K562 (cell line): Measurements from ENCODE around the gene ATG7. TPM values are rescaled to one million over a fixed set of nuclear protein-coding genes. Genes with fewer than 3 reads are reported as not detected.
A peak's percentile ranks its signal among the peaks of the same experiment; 100 is the strongest.

ENCODE experiments used
- CCNT2 ChIP-seq: IDR thresholded peaks from 2 replicates; pipeline ENCODE4 v1.6.1; 2011; ENCODE audit warnings: borderline replicate concordance, low read depth, mild to moderate bottlenecking, moderate library complexity, mixed read lengths, low read length; ENCODE audit not compliant: insufficient read length; ENCODE audit errors: extremely low read depth
- CHCHD3 ChIP-seq: fragments of 250-450 bp; sonication (Bioruptor Pico); IDR thresholded peaks from 2 replicates; pipeline ENCODE4 v2.1.2; 2022; ENCODE audit warnings: mild to moderate bottlenecking
- COPS2 ChIP-seq: fragments of 450-650 bp; conservative IDR thresholded peaks from 2 replicates; pipeline ENCODE4 v1.6.1; 2016; ENCODE audit warnings: mild to moderate bottlenecking, moderate library complexity
- EP400 ChIP-seq: fragments of 450-650 bp; IDR thresholded peaks from 2 replicates; pipeline ENCODE4 v1.6.1; 2017; ENCODE audit warnings: antibody characterized with exemption, mild to moderate bottlenecking, moderate library complexity
- L3MBTL2 ChIP-seq: fragments of 450-650 bp; IDR thresholded peaks from 2 replicates; pipeline ENCODE4 v1.6.1; 2016; ENCODE audit warnings: mild to moderate bottlenecking, moderate library complexity
- MEF2A ChIP-seq: IDR thresholded peaks from 2 replicates; pipeline ENCODE4 v1.6.1; 2011; ENCODE audit warnings: low read depth, mild to moderate bottlenecking, low read length, moderate library complexity; ENCODE audit not compliant: control insufficient read depth
- NFIC ChIP-seq: fragments of 450-650 bp; IDR thresholded peaks from 2 replicates; pipeline ENCODE4 v1.6.1; 2017; ENCODE audit warnings: mild to moderate bottlenecking, inconsistent platforms
- NONO ChIP-seq, 2 experiments: fragments of 200-400 bp in 1 of 2; fragments of 450-650 bp in 1 of 2; formaldehyde crosslinking in 1 of 2; IDR thresholded peaks; 2 replicates each; pipeline ENCODE4 v1.6.1; 2017; ENCODE audit warnings: low read depth in 2 of 2, mild to moderate bottlenecking in 2 of 2, moderate library complexity in 2 of 2, low read length in 1 of 2
- NR3C1 ChIP-seq: sonication (generic); formaldehyde crosslinking; IDR thresholded peaks from 2 replicates; pipeline ENCODE4 v1.8.1; 2022; ENCODE audit warnings: missing genetic modification reagents
- PHF20 ChIP-seq: fragments of 450-650 bp; IDR thresholded peaks from 2 replicates; pipeline ENCODE4 v1.6.1; 2018; ENCODE audit not compliant: partially characterized antibody
- PPARD ChIP-seq: fragments of 250-450 bp; sonication (Bioruptor Pico); IDR thresholded peaks from 2 replicates; pipeline ENCODE4 v1.8.0; 2022; ENCODE audit warnings: inconsistent platforms, mild to moderate bottlenecking, moderate library complexity
- RBFOX2 ChIP-seq: fragments of 200-400 bp; formaldehyde crosslinking; IDR thresholded peaks from 2 replicates; pipeline ENCODE4 v1.6.1; 2017; ENCODE audit warnings: low read depth, mild to moderate bottlenecking, low read length, moderate library complexity
- STAT5B ChIP-seq: fragments of 250-450 bp; sonication (Bioruptor Pico); IDR thresholded peaks from 2 replicates; pipeline ENCODE4 v1.8.0; 2021; ENCODE audit warnings: mild to moderate bottlenecking, inconsistent platforms
- ZNF41 ChIP-seq: fragments of 250-450 bp; sonication (Bioruptor Pico); conservative IDR thresholded peaks from 2 replicates; pipeline ENCODE4 v1.4.0; 2020; ENCODE audit warnings: mild to moderate bottlenecking
- polyA plus RNA-seq, 8 experiments: library from polyadenylated mRNA; depleted of rRNA in 4 of 8; stranded (reverse) in 5 of 8; unstranded in 3 of 8; fragments of >200 nt; fragmentation: Nextera tagmentation in 2 of 8; fragmentation: Illumina TruSeq in 1 of 8; extraction: Ambion mirVana in 2 of 8; extraction: Trizol in 1 of 8; gene quantifications; 2 replicates each; pipeline versions ENCODE4 v1.2.1 to v1.2.3, GENCODE V29; 2011 to 2014; ENCODE audit warnings: inconsistent platforms in 1 of 8, missing spikeins in 1 of 8
- total RNA-seq, 7 experiments: library from RNA; depleted of rRNA in 6 of 7; stranded (reverse); fragments of >200 nt in 6 of 7; fragmentation: Illumina TruSeq in 2 of 7; extraction: Trizol in 2 of 7; gene quantifications; 2 replicates each; pipeline versions ENCODE4 v1.2.1 to v1.2.3, GENCODE V29; 2011 to 2021; ENCODE audit warnings: low replicate concordance in 1 of 7
- TF ChIP-seq, protein P1 (sequence below), 2 experiments: fragments of 450-650 bp; IDR thresholded peaks; 2 replicates each; pipeline ENCODE4 v1.6.1; 2016
- TF ChIP-seq, protein P2 (sequence below): fragments of 250-450 bp; sonication (Bioruptor Pico); IDR thresholded peaks from 2 replicates; pipeline ENCODE4 v1.8.0; 2022; ENCODE audit warnings: inconsistent platforms
- TF ChIP-seq, protein P3 (sequence below): fragments of 450-650 bp; IDR thresholded peaks from 2 replicates; pipeline ENCODE4 v1.6.1; 2016; ENCODE audit warnings: low read depth

Gene ATG7
- total and polyA plus RNA-seq, 9 of the 15 experiments (the other 6 are each of a cell fraction or from before 2014, with no cell fraction given), result 18.3 to 45.3 (median 33.6) TPM

DNA sequence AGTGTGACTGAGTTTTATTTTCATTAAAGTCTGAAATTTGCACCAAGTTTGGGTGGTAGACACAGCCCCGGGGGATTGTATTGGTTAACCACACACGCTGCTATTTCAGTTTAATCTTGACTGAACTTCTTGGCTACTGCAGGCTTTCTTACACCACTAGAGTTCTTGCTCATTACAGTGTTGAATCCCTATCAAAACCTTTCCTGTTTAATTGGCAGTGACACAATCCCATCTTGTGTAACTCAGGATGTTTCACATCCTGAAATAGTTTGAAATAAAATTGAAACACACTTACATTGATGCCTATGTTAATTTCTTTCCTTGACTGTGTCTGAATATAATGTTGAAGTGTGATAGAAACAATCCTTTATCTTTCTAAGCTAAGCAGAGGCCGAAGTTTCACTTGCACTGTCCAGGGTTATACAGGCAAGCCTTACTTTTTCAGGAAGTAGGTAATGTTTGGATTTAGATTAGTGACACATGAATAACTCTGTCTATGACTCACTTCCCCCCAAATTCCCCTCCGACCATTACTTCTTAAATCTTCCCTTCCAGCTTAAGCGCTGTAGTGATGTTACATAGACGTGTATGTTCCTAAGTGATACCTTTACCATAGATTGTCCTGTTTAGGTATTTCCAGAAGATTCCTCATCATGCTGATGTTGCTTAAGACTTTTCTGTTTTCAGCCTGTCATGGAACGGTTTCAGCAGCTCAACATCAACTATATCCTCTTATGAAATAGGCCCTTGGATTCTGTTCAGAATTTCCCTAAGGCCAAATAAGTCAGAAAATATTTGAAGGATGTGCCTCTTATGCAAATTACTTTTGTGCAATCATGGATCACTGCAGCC, 16.8 kb downstream of the ATG7 start (continued):
- TF ChIP-seq, protein P1, sequence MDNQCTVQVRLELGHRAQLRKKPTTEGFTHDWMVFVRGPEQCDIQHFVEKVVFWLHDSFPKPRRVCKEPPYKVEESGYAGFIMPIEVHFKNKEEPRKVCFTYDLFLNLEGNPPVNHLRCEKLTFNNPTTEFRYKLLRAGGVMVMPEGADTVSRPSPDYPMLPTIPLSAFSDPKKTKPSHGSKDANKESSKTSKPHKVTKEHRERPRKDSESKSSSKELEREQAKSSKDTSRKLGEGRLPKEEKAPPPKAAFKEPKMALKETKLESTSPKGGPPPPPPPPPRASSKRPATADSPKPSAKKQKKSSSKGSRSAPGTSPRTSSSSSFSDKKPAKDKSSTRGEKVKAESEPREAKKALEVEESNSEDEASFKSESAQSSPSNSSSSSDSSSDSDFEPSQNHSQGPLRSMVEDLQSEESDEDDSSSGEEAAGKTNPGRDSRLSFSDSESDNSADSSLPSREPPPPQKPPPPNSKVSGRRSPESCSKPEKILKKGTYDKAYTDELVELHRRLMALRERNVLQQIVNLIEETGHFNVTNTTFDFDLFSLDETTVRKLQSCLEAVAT (IDR thresholded peaks at IDR 0.05), result no peak
- TF ChIP-seq CHCHD3 (CRISPR knock-in tag) (no peak), MEF2A (no peak), NONO (IDR thresholded peaks at IDR 0.05; ENCODE audit: low read depth in 2 of 2, low read length in 1 of 2) (no peak), RBFOX2 (peak; percentile 27; the same call in 1 of the 2 replicates), ZNF41 (no peak), PHF20 (no peak), STAT5B (CRISPR knock-in tag) (no peak), COPS2 (no peak), NFIC (0 out of 2 replicates have a peak, but pooled peaks have one; percentile 12), PPARD (CRISPR knock-in tag) (no peak), CCNT2 (peak; percentile 66), NR3C1 (no peak), L3MBTL2 (0 out of 2 replicates have a peak, but pooled peaks have one; percentile 4), EP400 (no peak)
- TF ChIP-seq, protein P2, sequence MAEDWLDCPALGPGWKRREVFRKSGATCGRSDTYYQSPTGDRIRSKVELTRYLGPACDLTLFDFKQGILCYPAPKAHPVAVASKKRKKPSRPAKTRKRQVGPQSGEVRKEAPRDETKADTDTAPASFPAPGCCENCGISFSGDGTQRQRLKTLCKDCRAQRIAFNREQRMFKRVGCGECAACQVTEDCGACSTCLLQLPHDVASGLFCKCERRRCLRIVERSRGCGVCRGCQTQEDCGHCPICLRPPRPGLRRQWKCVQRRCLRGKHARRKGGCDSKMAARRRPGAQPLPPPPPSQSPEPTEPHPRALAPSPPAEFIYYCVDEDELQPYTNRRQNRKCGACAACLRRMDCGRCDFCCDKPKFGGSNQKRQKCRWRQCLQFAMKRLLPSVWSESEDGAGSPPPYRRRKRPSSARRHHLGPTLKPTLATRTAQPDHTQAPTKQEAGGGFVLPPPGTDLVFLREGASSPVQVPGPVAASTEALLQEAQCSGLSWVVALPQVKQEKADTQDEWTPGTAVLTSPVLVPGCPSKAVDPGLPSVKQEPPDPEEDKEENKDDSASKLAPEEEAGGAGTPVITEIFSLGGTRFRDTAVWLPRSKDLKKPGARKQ (CRISPR knock-in tag), result no peak
- TF ChIP-seq, protein P3, sequence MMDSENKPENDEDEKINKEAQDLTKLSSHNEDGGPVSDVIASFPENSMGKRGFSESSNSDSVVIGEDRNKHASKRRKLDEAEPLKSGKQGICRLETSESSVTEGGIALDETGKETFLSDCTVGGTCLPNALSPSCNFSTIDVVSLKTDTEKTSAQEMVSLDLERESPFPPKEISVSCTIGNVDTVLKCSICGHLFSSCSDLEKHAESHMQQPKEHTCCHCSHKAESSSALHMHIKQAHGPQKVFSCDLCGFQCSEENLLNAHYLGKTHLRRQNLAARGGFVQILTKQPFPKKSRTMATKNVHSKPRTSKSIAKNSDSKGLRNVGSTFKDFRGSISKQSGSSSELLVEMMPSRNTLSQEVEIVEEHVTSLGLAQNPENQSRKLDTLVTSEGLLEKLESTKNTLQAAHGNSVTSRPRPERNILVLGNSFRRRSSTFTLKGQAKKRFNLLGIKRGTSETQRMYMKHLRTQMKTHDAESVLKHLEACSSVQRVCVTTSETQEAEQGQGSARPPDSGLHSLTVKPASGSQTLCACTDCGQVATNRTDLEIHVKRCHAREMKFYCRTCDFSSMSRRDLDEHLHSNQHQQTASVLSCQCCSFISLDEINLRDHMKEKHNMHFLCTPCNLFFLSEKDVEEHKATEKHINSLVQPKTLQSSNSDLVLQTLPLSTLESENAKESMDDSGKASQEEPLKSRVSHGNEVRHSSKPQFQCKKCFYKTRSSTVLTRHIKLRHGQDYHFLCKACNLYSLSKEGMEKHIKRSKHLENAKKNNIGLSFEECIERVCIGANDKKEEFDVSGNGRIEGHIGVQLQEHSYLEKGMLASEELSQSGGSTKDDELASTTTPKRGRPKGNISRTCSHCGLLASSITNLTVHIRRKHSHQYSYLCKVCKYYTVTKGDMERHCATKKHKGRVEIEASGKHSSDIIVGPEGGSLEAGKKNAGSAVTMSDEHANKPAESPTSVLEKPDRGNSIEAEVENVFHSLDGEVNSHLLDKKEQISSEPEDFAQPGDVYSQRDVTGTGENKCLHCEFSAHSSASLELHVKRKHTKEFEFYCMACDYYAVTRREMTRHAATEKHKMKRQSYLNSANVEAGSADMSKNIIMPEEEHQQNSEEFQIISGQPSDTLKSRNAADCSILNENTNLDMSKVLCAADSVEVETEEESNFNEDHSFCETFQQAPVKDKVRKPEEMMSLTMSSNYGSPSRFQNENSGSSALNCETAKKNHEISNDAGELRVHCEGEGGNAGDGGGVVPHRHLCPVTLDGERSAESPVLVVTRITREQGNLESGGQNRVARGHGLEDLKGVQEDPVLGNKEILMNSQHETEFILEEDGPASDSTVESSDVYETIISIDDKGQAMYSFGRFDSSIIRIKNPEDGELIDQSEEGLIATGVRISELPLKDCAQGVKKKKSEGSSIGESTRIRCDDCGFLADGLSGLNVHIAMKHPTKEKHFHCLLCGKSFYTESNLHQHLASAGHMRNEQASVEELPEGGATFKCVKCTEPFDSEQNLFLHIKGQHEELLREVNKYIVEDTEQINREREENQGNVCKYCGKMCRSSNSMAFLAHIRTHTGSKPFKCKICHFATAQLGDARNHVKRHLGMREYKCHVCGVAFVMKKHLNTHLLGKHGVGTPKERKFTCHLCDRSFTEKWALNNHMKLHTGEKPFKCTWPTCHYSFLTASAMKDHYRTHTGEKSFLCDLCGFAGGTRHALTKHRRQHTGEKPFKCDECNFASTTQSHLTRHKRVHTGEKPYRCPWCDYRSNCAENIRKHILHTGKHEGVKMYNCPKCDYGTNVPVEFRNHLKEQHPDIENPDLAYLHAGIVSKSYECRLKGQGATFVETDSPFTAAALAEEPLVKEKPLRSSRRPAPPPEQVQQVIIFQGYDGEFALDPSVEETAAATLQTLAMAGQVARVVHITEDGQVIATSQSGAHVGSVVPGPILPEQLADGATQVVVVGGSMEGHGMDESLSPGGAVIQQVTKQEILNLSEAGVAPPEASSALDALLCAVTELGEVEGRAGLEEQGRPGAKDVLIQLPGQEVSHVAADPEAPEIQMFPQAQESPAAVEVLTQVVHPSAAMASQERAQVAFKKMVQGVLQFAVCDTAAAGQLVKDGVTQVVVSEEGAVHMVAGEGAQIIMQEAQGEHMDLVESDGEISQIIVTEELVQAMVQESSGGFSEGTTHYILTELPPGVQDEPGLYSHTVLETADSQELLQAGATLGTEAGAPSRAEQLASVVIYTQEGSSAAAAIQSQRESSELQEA, result no peak
